Upper lobe of right lung (tissue), 1 donor: ENCODE results near the gene KCNAB3. TPM values are rescaled to one million over a fixed set of nuclear protein-coding genes. Genes with fewer than 3 reads are reported as not detected.

Experiments used
- ATAC-seq: fragments of 200-7000 bp; cut with Tn5 transposase; one replicate; pipeline ENCODE4 v1.9.1; 2020; ENCODE audit warnings: mild to moderate bottlenecking, moderate library complexity
- DNase-seq: peaks from one replicate; pipeline ENCODE4 v3.0.0-alpha.2; 2020
- H3K27ac ChIP-seq: fragments of 200-600 bp; one replicate; pipeline ENCODE4 v1.8.0; 2022
- H3K27me3 ChIP-seq: fragments of 200-600 bp; one replicate; pipeline ENCODE4 v1.8.0; 2022; ENCODE audit warnings: mild to moderate bottlenecking
- H3K36me3 ChIP-seq: fragments of 200-600 bp; one replicate; pipeline ENCODE4 v1.8.0; 2022
- H3K4me1 ChIP-seq: fragments of 200-600 bp; one replicate; pipeline ENCODE4 v1.8.0; 2022
- H3K4me3 ChIP-seq: fragments of 200-600 bp; one replicate; pipeline ENCODE4 v1.8.0; 2022; ENCODE audit warnings: mild to moderate bottlenecking
- H3K9me3 ChIP-seq: fragments of 200-600 bp; one replicate; pipeline ENCODE4 v1.8.0; 2022
- intact Hi-C: fragments of 100-400 bp; cut with DNase I; formaldehyde crosslinking; loops from one replicate; pipeline ENCODE4 v1.11.0; 2022
- total RNA-seq: library from RNA; stranded (reverse); fragmentation: NEBNext Ultra II Directional; extraction: Animal tissue kit (Norgen Biotek cat#: 25700); gene quantifications from one replicate; pipeline ENCODE4 v1.2.1, GENCODE V29; 2021
- TF ChIP-seq, protein P1 (sequence below): fragments of 200-600 bp; IDR thresholded peaks from one replicate; pipeline ENCODE4 v1.8.0; 2022; ENCODE audit warnings: antibody characterized with exemption
- donor health status: DM: no; HTN: yes; CAD: no; lungs with severe emphysema.

The KCNAB3 gene
- total RNA-seq, 1 donor from 2014 or later: 5.9 TPM

DNA sequence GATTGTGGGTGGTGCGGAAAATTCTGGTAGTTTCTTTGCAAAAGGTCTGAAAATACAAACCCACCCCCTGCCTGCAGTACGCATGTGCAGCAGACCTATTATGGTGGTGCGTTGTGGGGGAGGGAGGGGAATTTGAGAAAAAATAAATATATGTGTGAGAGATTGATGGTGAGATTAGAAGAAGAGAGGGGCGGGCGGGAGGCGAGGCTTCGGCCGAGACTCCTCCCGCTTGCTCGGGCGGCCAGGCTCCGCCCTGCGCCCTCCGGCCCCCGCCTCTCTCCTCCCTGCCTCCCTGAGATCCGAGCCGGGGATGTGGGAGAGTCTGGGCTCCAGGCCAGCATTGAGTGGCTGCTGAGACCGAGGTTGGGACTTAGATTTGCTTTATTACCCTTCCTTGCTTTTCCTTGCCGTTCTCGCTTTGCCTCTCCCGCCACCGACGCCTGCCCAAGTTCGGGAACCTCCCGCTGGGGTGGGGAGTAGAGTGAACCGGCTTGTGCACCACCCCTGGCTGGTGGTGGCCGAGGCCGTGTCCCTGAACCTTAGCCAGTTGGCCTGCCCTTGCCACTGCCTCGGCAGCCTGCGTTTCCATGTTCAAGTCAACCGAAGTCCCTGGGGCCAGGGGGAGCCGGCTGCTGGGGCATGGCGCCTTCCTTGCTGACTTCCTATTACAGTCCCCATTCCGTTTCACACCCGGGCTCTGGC is 42.0 kb downstream of the KCNAB3 start:
- TF ChIP-seq, protein P1, sequence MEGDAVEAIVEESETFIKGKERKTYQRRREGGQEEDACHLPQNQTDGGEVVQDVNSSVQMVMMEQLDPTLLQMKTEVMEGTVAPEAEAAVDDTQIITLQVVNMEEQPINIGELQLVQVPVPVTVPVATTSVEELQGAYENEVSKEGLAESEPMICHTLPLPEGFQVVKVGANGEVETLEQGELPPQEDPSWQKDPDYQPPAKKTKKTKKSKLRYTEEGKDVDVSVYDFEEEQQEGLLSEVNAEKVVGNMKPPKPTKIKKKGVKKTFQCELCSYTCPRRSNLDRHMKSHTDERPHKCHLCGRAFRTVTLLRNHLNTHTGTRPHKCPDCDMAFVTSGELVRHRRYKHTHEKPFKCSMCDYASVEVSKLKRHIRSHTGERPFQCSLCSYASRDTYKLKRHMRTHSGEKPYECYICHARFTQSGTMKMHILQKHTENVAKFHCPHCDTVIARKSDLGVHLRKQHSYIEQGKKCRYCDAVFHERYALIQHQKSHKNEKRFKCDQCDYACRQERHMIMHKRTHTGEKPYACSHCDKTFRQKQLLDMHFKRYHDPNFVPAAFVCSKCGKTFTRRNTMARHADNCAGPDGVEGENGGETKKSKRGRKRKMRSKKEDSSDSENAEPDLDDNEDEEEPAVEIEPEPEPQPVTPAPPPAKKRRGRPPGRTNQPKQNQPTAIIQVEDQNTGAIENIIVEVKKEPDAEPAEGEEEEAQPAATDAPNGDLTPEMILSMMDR: no peak
- Histone ChIP-seq H3K27me3 (no peaks in the 10 kb centered on the region), H3K27ac (peak overlapping the region; percentile 90), H3K4me3 (peak overlapping the region; percentile 88), H3K9me3 (no peaks in the 10 kb centered on the region), H3K36me3 (peaks cover 25% of the 10 kb centered on the region), H3K4me1 (peaks cover 47% of the 10 kb centered on the region)
- intact Hi-C loops: no loop called here
- DNase-seq: peak; percentile 95
- ATAC-seq: peak; percentile 89

DNA sequence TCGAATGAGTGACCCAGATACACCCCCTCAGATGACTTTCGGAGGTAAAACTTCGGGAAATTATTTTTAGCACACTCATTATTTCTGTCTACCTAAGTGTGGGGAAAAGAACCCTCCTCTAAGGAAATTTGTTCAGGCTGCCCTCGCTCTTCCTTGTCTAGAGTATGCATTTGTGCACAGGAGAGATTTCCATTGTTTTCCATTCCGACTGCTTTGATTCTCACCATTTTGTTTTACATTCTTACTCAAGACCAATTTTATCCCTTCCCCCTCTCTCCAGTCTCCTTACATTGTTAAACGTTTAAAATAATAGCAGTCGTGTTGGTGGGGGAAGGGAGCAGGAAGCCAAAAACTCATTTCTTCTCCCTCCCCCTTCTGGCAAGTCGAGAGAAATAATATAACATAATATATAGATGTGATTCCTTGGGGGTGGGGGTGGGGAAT is 42.6 kb downstream of the KCNAB3 start:
- DNase-seq: no peak
- ATAC-seq: no peak
- Histone ChIP-seq H3K9me3 (no peaks in the 10 kb centered on the region), H3K27me3 (no peaks in the 10 kb centered on the region), H3K27ac (peak overlapping the region; percentile 90), H3K4me3 (peak overlapping the region; percentile 88), H3K4me1 (peaks cover 51% of the 10 kb centered on the region), H3K36me3 (peaks cover 20% of the 10 kb centered on the region)
- intact Hi-C loops: no loop called here
- TF ChIP-seq, protein P1: no peak

DNA sequence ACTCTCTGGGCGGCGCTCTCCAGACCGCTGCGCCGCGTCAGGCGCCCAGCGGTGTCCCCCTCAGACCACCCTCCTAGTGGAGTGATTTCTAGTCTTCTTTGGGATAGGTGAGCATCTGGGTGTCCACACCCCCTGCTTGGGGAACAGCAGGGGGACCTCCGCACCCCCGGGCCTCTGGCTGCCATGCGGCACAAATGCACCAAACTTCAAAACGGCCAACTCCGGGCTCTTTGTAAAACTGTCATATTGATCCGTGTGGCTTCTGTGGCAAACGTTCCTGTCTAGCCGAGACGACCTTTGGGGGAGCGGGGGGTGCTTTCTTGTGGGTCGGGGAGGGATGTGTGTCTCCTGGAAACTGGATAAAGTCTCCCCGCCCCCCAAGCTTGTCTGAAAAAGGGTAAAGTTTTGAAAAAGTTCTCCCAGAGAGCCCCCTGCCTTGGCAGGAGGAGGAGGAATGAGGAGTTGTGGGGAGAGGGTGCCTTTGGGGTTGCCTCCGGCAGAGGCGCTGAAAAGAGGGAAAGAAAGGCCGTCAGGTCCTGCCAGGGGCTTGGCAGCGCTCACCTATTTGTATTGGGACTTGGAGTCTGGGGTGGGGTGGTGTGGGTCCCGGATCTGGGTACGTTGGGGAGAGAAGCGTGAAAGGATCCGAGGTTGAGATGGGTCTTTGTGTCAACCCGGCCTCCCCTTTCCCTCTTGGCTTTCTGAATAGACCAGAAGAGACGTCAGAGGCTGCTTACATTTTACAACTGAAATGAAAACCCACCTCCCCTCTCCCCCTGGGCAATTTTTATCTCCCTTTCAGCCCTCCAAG is 43.2 kb downstream of the KCNAB3 start:
- Histone ChIP-seq H3K36me3 (peaks cover 13% of the 10 kb centered on the region), H3K9me3 (no peaks in the 10 kb centered on the region), H3K27me3 (no peaks in the 10 kb centered on the region), H3K27ac (peak overlapping the region; percentile 90), H3K4me3 (peak overlapping the region; percentile 88), H3K4me1 (peaks cover 53% of the 10 kb centered on the region)
- TF ChIP-seq, protein P1: no peak
- ATAC-seq (no peak), DNase-seq (no peak)
- intact Hi-C loops: no loop called here

DNA sequence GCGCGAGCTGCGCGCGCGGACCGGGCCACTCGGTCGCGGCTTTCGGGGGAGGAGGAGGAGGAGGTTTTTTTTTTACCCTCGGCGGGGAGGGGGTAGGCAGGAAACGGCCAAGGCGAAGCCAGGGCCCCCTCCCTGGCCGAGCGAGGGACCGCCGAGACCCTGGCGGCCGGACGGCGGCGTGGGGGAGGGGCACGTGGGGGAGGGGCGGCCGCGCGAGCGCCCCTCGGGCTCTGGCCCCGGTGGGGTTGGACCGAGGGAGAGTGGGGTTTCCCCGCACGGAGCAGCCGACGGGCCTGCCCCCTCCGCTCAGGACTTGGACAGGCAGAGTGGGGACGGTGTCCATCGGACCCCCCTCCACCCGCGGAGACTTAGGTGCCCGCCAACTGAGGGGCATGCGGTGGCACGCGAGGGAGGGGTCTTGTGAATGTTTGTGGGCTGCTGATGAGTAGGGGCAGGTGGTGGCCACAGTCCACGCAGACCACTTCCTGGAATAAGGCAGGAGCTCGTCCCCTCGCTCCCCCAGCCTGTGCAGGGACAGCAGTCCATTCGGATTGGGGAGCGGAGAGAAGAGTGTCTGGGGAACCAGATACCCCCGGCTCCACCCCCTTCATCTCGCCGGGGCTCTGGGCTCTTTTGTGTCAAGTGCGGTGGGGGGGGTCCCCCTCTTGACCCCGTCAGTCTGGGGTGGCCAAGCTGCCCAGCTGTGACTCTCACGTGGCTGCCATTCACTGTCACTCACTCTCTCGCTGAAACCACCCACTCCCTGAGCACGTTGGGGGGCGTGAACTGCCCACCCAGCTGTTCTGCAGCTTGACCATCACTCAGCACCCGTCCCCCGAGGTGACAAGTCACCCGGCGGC is 44.1 kb downstream of the KCNAB3 start:
- intact Hi-C loops: no loop called here
- Histone ChIP-seq H3K27ac (peak overlapping the region; percentile 90), H3K4me1 (peaks cover 60% of the 10 kb centered on the region), H3K9me3 (no peaks in the 10 kb centered on the region), H3K4me3 (peak overlapping the region; percentile 88), H3K36me3 (peaks cover 5% of the 10 kb centered on the region), H3K27me3 (no peaks in the 10 kb centered on the region)
- DNase-seq (peak; percentile 81), ATAC-seq (peak; percentile 4)
- TF ChIP-seq, protein P1: no peak

DNA sequence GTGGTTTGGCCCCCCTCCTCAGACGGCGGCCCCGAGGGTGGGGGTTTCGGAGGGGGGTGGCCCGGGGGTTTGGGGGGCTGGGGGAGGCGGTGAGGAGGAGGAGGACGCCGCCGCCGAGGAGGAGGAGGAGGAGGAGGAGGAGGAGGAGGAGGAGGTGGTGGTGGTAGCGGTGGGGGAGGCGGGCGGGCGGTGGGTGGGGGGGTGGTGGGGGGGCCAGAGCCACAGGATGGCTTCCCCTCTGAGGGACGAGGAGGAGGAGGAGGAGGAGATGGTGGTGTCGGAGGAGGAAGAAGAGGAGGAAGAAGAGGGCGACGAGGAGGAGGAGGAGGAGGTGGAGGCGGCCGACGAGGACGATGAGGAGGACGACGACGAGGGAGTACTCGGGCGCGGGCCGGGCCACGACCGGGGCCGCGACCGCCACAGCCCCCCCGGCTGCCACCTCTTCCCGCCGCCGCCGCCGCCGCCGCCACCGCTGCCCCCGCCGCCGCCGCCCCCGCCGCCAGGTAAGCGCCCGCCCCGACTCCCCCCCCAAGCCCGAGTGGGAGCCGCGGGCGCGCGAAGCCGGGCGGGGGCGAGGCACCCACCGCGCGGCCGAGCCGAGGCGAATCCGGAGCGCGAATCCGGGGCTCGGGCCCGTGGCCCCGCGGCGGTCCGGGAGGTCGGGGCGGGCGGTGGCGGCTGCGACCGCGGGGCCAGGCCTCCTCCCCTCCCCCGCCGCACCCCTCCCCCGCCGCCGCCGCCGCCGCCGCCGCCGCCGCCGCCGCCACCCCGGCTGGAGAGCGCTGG is 44.9 kb downstream of the KCNAB3 start:
- ATAC-seq (peak; percentile 4), DNase-seq (peak; percentile 77)
- H3K36me3 ChIP-seq: peaks cover 2% of the 10 kb centered on the region
- peak overlapping the region; percentile 88 for H3K4me3 ChIP-seq
- intact Hi-C loops: no loop called here
- no peaks in the 10 kb centered on the region for H3K9me3 ChIP-seq
- H3K4me1 ChIP-seq: peaks cover 62% of the 10 kb centered on the region
- peak overlapping the region; percentile 90 for H3K27ac ChIP-seq
- TF ChIP-seq, protein P1: no peak
- no peaks in the 10 kb centered on the region for H3K27me3 ChIP-seq
